HepG2 (cell line): ENCODE data around the gene TULP3. TPM values are rescaled to one million over a fixed set of nuclear protein-coding genes. Genes with fewer than 3 reads are reported as not detected.

Experiments used
- ARNTL ChIP-seq: sonication (generic); formaldehyde crosslinking; IDR thresholded peaks from 2 replicates; pipeline ENCODE4 v1.4.0; 2020; ENCODE audit warnings: mild to moderate bottlenecking, missing genetic modification reagents
- ATF6 ChIP-seq: sonication (generic); formaldehyde crosslinking; conservative IDR thresholded peaks from 2 replicates; pipeline ENCODE4 v1.4.0; 2020; ENCODE audit warnings: missing genetic modification reagents
- GMEB2 ChIP-seq: IDR thresholded peaks from 2 replicates; pipeline ENCODE4 v1.6.1; 2016; ENCODE audit warnings: missing biosample characterization, missing genetic modification reagents, low read depth
- HOXA3 ChIP-seq: sonication (generic); formaldehyde crosslinking; IDR thresholded peaks from 2 replicates; pipeline ENCODE4 v1.5.0; 2020; ENCODE audit warnings: missing genetic modification reagents
- KLF15 ChIP-seq: sonication (generic); formaldehyde crosslinking; IDR thresholded peaks from 2 replicates; pipeline ENCODE4 v1.8.1; 2023; ENCODE audit warnings: borderline replicate concordance, mild to moderate bottlenecking, inconsistent platforms, missing genetic modification reagents, mixed read lengths
- MIXL1 ChIP-seq: IDR thresholded peaks from 2 replicates; pipeline ENCODE4 v1.6.1; 2016
- NBN ChIP-seq: fragments of 450-650 bp; conservative IDR thresholded peaks from 2 replicates; pipeline ENCODE4 v1.6.1; 2017
- NFE2 ChIP-seq: sonication (generic); formaldehyde crosslinking; IDR thresholded peaks from 2 replicates; pipeline ENCODE4 v1.4.0; 2020; ENCODE audit warnings: missing genetic modification reagents
- NRL ChIP-seq: sonication (generic); formaldehyde crosslinking; IDR thresholded peaks from 2 replicates; pipeline ENCODE4 v1.5.0; 2020; ENCODE audit warnings: missing genetic modification reagents, mild to moderate bottlenecking, moderate library complexity, borderline replicate concordance
- PBX2 ChIP-seq: IDR thresholded peaks from 2 replicates; pipeline ENCODE4 v1.6.1; 2016; ENCODE audit warnings: control low read depth
- RNF2 ChIP-seq: fragments of 450-650 bp; conservative IDR thresholded peaks from 2 replicates; pipeline ENCODE4 v1.6.1; 2016; ENCODE audit warnings: low read depth
- SMAD1 ChIP-seq: sonication (generic); formaldehyde crosslinking; IDR thresholded peaks from 2 replicates; pipeline ENCODE4 v1.4.0; 2020; ENCODE audit warnings: missing genetic modification reagents, low read depth, mild to moderate bottlenecking, borderline replicate concordance
- SP5 ChIP-seq: IDR thresholded peaks from 2 replicates; pipeline ENCODE4 v1.6.1; 2016; ENCODE audit warnings: low read depth, borderline replicate concordance
- TAF1 ChIP-seq: sonication (generic); formaldehyde crosslinking; IDR thresholded peaks from 2 replicates; pipeline ENCODE4 v1.4.0; 2020; ENCODE audit warnings: missing genetic modification reagents
- TEAD2 ChIP-seq: sonication (generic); formaldehyde crosslinking; IDR thresholded peaks from 2 replicates; pipeline ENCODE4 v1.9.0; 2021; ENCODE audit warnings: missing genetic modification reagents
- TFDP1 ChIP-seq: IDR thresholded peaks from 2 replicates; pipeline ENCODE4 v1.6.1; 2016; ENCODE audit warnings: missing compliant biosample characterization, missing genetic modification reagents, borderline replicate concordance
- YY1 ChIP-seq: IDR thresholded peaks from 2 replicates; pipeline ENCODE4 v1.6.1; 2011; ENCODE audit warnings: low read length, low read depth, moderate library complexity, mild to moderate bottlenecking; ENCODE audit not compliant: insufficient read depth, insufficient replicate concordance
- ZNF205 ChIP-seq: IDR thresholded peaks from 2 replicates; pipeline ENCODE4 v1.6.1; 2018; ENCODE audit warnings: missing biosample characterization, missing genetic modification reagents
- ZNF256 ChIP-seq: sonication (generic); formaldehyde crosslinking; conservative IDR thresholded peaks from 2 replicates; pipeline ENCODE4 v1.4.0; 2020; ENCODE audit warnings: missing genetic modification reagents
- ZNF317 ChIP-seq: sonication (generic); formaldehyde crosslinking; IDR thresholded peaks from 2 replicates; pipeline ENCODE4 v1.5.0; 2020; ENCODE audit warnings: mild to moderate bottlenecking, missing genetic modification reagents
- ZNF530 ChIP-seq: sonication (generic); formaldehyde crosslinking; IDR thresholded peaks from 2 replicates; pipeline ENCODE4 v1.5.0; 2020; ENCODE audit warnings: low read depth, mild to moderate bottlenecking, missing genetic modification reagents
- ZNF572 ChIP-seq: sonication (generic); formaldehyde crosslinking; IDR thresholded peaks from 2 replicates; pipeline ENCODE4 v1.5.1; 2020; ENCODE audit warnings: mild to moderate bottlenecking, missing genetic modification reagents
- ZUFSP ChIP-seq: sonication (generic); formaldehyde crosslinking; IDR thresholded peaks from 2 replicates; pipeline ENCODE4 v1.9.0; 2021; ENCODE audit warnings: missing genetic modification reagents, mild to moderate bottlenecking, borderline replicate concordance
- polyA plus RNA-seq, 8 experiments: library from polyadenylated mRNA; depleted of rRNA in 3 of 8; stranded (reverse) in 7 of 8; unstranded in 1 of 8; fragments of >200 nt; fragmentation: Illumina TruSeq in 4 of 8; extraction: Trizol in 4 of 8; gene quantifications; 2 replicates each; pipeline versions ENCODE4 v1.2.1 to v1.2.3, GENCODE V29; 2011 to 2016; ENCODE audit warnings: low read depth in 4 of 8, missing spikeins in 1 of 8, mixed read lengths in 1 of 8; ENCODE audit not compliant: insufficient read depth in 1 of 8
- total RNA-seq, 5 experiments: library from RNA; depleted of rRNA; stranded (reverse); fragments of >200 nt; fragmentation: Illumina TruSeq; extraction: Trizol; gene quantifications; 2 replicates each; pipeline ENCODE4 v1.2.3, GENCODE V29; 2016; ENCODE audit warnings: low read depth in 1 of 5

TULP3 gene
- total and polyA plus RNA-seq, 2 of the 13 experiments (the other 11 are each of a cell fraction or from before 2014, with no cell fraction given) = 11.2 to 13.2 TPM

GRCh38 chr12:2958432-2959191 lies 67.9 kb downstream of the TULP3 start (continued):
- TF ChIP-seq ZNF530 (CRISPR knock-in tag) = no peak
- TF ChIP-seq TAF1 (CRISPR knock-in tag) = peak; percentile 27; the same call in 1 of the 2 replicates
- TF ChIP-seq NRL (CRISPR knock-in tag) = 0 out of 2 replicates have a peak, but pooled peaks have one; percentile 49
- no peak for TF ChIP-seq ARNTL (CRISPR knock-in tag)
- no peak for TF ChIP-seq MIXL1 (CRISPR knock-in tag)
- TF ChIP-seq SMAD1 (CRISPR knock-in tag) = 0 out of 2 replicates have a peak, but pooled peaks have one; percentile 32
- peak; percentile 45; the same call in 1 of the 2 replicates for TF ChIP-seq ZNF317
- no peak for TF ChIP-seq ZNF572 (CRISPR knock-in tag)
- TF ChIP-seq YY1 = peak; percentile 10
- peak; percentile 60; the same call in 1 of the 2 replicates for TF ChIP-seq RNF2
- TF ChIP-seq SP5 (CRISPR knock-in tag) = no peak; the same call in 1 of the 2 replicates
- no peak for TF ChIP-seq NFE2 (CRISPR knock-in tag)
- TF ChIP-seq GMEB2 (CRISPR knock-in tag) = no peak
- peak; percentile 63; the same call in 1 of the 2 replicates for TF ChIP-seq ZNF256 (CRISPR knock-in tag)
- no peak for TF ChIP-seq KLF15
- no peak for TF ChIP-seq ATF6 (CRISPR knock-in tag)
- TF ChIP-seq TEAD2 = no peak
- TF ChIP-seq PBX2 = no peak
- 0 out of 2 replicates have a peak, but pooled peaks have one; percentile 22 for TF ChIP-seq ZNF205 (CRISPR knock-in tag)
- TF ChIP-seq ZUFSP (CRISPR knock-in tag) = no peak
- peak; percentile 36; the same call in 1 of the 2 replicates for TF ChIP-seq HOXA3 (CRISPR knock-in tag)
- no peak; the same call in 1 of the 2 replicates for TF ChIP-seq TFDP1 (CRISPR knock-in tag)
- TF ChIP-seq NBN = no peak
